Endothelial cell of hepatic sinusoid (primary cell): ENCODE results near the gene SMURF2.
"Not testable (repeated sequence)": the region's sequence is repeated elsewhere in the genome, so short reads cannot be mapped to it uniquely, and the experiment has no call there.

Source experiments
- in situ Hi-C: cut with HindIII; loops from 2 replicates; pipeline ENCODE4 v1.10.0; 2017; ENCODE audit warnings: low sequenced_read_pairs

SMURF2 gene

GRCh38 chr17:64661976-64662773 is at the start of gene SMURF2:
Gene SMURF2, minus strand, starts transcription at chr17:64662307. Its CDS starts 427 bp downstream, at chr17:64661880.
- in situ Hi-C loops = no loop called here

GRCh38 chr17:64709481-64709880 is 47.4 kb upstream of the SMURF2 start:
- in situ Hi-C loops = no loop called here

GRCh38 chr17:64707050-64707591 is 45.0 kb upstream of the SMURF2 start:
- in situ Hi-C loops = no loop called here

DNA sequence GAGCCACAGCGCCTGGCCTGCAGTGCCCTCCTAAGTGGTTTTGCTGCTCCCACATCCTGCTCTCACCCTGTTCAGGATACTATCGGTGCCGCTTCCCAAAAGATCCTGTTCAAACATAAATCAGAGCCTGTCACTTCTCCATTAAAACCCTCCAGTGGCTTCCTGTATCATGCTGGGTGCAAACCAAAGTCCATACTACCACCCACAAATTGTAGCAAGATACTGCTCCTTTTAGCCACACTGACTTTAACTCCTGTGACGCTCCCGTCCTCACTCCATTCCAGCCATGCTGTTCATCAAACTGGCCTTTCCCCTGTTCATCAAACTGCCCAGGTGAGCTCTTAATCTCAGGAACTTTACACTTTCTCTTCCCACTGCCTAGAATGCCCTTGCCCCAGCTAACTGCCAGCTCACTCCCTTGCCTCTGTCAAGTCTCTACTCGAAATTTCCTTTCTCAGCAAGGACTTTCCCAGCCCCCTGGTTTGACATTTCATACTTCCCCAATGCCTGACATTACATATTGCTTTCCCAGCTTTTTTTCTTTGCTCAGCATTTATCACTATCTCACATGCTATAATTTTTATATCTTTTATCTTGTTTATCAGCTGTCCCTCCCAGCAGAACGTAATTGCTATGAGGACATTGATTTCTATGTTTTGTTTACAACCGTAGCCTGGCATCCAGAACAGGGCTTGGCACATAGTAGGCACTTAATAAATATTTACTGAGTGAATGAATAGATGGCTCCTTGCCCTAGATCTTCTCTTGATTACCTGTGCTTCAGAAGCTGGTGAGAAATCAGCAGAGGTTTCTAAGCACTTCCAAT is 44.3 kb upstream of the SMURF2 start:
- in situ Hi-C loops = no loop called here

GRCh38 chr17:64702815-64703214 is 40.7 kb upstream of the SMURF2 start:
- in situ Hi-C loops = no loop called here

DNA sequence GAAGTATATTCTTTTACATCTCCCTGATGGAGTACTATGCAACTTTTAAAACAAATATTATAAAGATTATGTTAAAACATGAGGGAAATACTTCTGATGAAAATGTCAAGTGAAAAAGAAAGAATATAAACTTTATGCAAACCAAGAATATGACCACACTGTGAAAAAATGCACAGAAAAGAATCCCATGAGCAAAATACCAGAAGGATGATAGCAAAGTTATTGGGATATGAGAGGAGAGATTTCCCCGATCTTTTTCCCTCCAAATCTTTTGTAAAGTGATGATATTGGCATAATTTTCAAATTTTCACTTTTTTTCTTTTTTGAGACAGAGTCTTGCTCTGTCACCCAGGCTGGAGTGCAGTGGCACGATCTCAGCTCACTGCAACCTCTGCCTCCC is 36.6 kb upstream of the SMURF2 start:
- in situ Hi-C loops = no loop called here

DNA sequence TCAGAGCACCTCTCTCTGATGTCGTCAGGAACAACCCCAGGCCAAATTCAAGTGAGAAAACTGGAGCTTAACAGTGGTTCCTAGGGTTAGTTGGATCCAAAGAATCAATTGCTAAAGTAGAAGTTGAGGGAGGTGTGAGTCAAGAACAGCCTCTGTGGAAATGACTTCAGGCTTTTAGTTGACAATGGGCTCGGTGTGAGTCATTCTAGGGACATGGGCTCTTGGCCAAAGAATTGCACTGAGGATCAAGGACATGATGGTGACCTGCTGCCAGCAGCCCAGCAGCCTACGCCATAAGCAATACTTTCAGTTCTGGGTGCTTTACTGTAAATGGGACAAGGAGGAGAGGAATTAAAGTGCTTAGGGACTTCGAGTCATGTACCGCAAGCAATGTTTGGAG is 32.1 kb upstream of the SMURF2 start:
- in situ Hi-C loops = loop anchor here (5.0 kb wide), 1 partner anchor 48 kb away; no protein-coding TSS in a partner anchor

- in situ Hi-C loops = loop anchor here (5.0 kb wide), 1 partner anchor 50 kb away; no protein-coding TSS in a partner anchor
Measured at GRCh38 chr17:64692187-64692586, 30.1 kb upstream of the SMURF2 start.

- in situ Hi-C loops = no loop called here
Measured at GRCh38 chr17:64689106-64689505, 27.0 kb upstream of the SMURF2 start.

DNA sequence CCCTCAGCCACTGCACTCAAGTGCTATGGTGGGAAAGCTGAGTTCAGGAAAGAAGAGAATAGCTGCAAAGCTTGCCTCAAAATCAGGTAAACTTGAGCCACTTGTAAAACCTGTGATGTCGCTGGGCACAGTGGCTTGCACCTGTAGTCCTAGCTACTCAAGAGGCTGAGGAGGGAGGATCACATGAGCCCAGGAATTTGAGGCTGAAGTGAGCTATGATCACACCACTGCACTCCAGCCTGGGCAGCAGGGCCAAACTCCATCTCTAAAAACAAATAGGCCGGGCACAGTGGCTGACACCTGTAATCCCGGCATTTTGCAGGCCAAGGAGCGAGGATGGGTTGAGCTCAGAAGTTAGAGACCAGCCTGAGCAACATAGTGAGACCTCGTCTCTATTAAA is 26.4 kb upstream of the SMURF2 start:
- in situ Hi-C loops = no loop called here

GRCh38 chr17:64687961-64688360 is 25.9 kb upstream of the SMURF2 start:
- in situ Hi-C loops = no loop called here

GRCh38 chr17:64687376-64687775 is 25.3 kb upstream of the SMURF2 start:
- in situ Hi-C loops = no loop called here

- in situ Hi-C loops = no loop called here
Measured at GRCh38 chr17:64686705-64687104, 24.6 kb upstream of the SMURF2 start.

GRCh38 chr17:64685705-64686104 is 23.6 kb upstream of the SMURF2 start:
- in situ Hi-C loops = no loop called here

- in situ Hi-C loops = no loop called here
Measured at GRCh38 chr17:64683796-64684195, 21.7 kb upstream of the SMURF2 start.

- in situ Hi-C loops = no loop called here
Measured at GRCh38 chr17:64682261-64683181, 20.4 kb upstream of the SMURF2 start.

DNA sequence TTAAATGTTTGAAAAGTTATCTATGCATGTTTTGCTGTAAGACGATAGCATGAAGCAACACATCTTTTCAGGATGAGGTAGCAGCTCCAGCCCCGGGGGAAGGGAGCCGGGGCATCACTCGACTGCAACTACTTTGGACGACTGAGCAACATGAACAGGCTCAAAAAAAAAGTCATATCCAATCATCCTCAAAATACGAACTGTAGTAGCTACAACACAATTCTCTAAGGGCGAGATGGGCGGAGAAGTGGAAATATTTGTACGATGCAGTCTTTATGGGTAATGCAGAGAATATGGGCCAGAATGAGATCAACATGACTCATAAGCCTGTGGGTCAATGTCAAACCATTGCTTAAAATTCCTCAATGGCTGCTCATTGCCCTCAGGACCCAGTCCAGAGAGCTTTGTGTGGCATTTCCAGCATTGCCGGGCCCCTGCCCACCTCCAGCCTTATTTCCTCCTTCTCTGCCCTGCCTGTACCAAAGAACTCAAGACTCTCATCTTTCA is 17.7 kb upstream of the SMURF2 start:
- in situ Hi-C loops = no loop called here

- in situ Hi-C loops = no loop called here
Measured at GRCh38 chr17:64676763-64677162, 14.7 kb upstream of the SMURF2 start.

GRCh38 chr17:64670843-64671590 is 8.9 kb upstream of the SMURF2 start:
- in situ Hi-C loops = not testable (repeated sequence)
